ENCODE results near the gene KCNH2.

KCNH2 gene

DNA sequence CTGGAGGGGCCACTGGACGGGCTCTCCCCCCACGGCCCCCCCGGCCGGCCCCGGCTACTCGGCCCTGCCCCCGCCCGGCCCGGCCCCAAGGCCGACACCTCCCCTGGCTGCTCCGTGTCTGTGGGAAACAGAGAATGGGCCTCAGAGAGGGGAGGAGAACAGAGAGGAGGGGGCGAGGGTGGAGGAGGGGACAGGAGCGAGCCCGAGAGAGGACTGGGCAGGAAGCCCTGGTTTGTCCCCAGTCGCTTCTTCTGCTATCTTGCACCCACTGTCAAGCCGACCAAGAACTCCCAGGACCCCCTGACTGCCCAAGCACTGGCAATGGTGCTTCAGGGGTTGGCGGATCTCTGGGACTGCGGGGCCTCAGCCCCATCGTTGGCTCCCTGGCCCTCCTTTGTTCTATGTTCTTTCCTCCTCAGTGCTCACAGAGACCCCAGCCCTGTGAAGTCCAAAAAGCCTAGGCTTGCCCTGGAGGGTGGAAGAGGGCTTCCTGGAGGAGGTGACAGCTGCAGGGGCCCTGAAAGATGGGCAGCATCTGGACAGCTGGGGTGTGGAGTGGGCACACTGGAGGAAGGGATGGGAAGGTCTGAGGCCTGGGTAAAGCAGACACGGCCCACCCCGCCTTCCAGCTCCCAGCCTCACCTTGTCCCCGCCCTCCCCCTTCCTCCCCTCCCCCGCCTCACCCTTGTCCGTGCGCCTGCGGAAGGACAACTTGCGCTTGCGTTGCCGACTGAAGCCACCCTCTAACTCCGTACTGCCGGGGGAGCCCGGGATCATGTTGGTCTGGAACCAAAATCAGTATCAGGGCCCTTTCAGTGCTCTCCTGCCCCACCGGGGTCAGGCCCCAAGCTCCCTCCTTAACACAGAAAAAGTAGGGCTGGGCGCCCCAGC, 30.1 kb downstream of the KCNH2 start:
- no peak for DNase-seq (ENCODE audit: low spot score)

DNA sequence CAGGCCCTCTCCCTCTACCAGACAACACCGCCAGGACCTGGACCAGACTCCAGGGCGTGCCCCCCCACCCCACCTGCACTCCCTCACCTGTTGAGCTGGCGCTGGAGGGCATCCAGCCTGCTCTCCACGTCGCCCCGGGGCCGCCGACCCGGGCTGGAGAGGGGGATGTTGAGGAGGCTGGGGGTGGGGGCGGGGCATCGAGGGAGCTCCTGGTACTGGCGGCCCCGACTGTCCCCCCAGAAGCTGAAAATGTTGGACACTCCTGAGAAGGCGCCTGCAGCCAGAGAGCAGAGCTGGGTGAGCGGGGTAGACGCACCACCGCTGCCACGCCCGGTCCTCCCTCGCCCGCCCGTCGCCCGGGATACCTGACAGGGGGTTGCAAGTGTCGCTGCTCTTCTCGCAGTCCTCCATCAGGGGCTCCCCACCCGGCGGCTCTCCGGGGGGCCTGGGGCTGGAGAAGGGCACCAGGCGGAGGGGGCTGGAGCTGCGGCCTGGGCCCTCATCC, 30.8 kb downstream of the KCNH2 start:
- DNase-seq (ENCODE audit: low spot score) = no peak

GRCh38 chr7:150946421-150947240, 31.5 kb downstream of the KCNH2 start:
- DNase-seq (ENCODE audit: low spot score) = no peak

DNA sequence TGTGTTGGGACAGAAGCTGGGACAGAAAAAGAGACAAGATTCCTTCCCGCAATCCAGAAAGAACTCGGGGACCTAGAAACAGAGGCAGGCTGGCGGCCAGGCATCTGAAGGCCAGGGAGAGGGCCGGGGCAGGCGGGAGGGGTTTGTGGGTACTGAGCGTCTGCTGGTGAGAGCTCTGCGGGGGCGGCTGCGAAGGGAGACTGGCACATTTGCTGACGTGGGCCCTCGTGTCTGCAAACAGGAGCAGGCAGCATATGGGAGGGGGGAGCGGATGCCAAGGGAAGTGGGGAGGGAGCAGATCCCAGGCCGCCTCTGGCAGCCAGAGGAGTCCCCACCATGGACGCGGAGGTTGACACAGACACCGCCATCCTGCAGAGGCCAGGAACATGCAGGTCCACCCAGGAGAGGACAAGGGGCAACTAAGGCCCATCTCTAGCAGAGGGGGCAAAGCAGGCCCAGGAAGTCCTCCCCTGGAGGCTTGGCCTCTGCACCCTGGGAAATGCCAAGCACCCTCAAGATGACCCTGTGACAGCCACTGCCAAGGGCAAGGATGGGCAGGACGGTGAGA, 32.2 kb downstream of the KCNH2 start:
- DNase-seq (ENCODE audit: low spot score) = peak; percentile 73

GRCh38 chr7:150945171-150945852, 32.8 kb downstream of the KCNH2 start:
- no peak for DNase-seq (ENCODE audit: low spot score)

- no peak for DNase-seq (ENCODE audit: low spot score)
Observed at GRCh38 chr7:150944066-150945042, 33.8 kb downstream of the KCNH2 start.

DNA sequence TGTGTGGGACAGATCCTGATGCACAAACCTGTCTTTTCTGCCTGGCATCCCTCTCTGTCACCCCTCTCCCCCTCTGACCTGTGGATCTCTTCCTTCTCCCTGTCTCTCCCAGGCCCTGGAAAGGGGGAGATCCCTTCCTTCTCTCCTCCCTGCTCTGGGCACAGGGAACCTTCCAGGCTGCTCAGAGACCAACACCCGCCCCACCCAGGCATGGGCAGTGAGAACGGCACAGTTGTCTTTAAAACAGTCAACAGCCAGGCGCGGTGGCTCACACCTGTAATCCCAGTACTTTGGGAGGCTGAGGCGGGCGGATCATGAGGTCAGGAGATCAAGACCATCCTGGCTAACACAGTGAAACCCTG, 34.7 kb downstream of the KCNH2 start:
- DNase-seq (ENCODE audit: low spot score) = no peak

DNA sequence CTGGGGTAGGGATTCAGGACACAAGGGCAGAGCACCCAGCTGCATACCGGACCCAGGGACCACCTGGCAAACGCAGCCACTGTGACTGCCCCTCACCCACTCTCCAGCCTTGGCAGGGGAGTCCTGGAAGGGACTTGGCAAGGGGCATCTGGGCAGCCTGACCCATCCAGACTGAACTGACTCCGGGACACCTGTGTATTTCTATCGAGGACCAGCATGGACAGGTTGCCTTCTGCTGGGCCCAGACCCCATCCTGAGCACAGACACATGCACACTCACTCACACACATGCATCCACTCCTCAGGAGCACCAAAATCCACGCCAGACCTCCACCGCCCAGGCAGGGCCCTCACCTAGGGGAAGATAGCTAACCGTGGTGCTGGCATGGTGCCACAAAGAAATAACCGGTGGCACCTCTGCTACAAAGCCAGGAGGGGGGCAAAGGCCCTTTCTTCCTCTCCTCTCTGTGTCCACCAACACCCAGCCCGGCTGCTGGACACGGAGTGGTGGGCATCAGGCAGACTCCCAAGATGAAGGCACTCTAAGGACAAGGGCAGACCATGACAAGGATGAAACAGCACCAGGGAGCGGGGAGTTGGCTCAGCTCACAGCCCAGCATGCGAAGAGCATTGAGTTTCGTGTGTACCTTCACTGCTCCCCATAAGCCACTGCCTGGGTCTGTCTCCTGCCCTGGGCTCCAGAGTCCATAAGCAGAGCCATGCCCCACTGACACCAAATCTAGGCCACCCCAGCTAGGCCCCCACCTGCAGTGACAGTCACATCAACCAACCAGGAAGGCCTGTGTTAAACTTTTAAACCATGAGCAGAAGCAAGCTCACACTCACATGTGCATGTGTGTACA, 35.3 kb downstream of the KCNH2 start:
- no peak for DNase-seq (ENCODE audit: low spot score)

GRCh38 chr7:150942001-150942590, 36.0 kb downstream of the KCNH2 start:
- DNase-seq (ENCODE audit: low spot score) = no peak

DNA sequence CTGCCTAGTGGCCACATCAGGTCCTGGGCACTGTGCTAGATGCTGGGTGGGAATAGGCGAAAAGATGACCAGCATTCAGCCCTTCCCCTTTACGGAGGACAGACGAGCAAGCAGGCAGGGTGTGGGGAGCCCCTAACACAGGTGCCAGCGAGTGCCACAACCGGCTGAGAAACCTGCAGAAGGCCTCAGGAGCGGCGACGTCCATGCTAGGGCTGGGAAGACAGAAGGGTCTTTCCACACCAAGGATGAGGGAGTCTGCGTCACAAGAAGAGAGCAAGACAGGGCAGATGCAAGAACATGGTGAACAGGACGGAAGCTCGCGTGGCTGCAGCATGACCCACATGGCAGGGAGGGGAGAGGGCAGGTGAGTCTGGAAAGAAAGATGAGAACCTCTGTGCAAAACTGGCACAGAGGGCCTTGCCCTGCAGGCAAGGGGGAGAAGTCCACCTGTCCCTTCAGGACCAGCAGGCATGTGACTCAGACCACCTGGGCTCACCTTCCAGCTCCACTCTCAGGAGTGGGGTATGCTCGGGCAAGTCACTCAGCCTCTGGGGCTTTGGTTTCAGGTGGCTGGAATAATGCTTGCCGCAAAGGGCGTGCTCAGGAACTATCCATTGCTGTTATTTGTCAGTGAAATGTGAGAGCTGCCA, 36.6 kb downstream of the KCNH2 start:
- no peak for DNase-seq (ENCODE audit: low spot score)

- DNase-seq (ENCODE audit: low spot score) = no peak
Observed at GRCh38 chr7:150940431-150941102, 37.6 kb downstream of the KCNH2 start.

- no peak for DNase-seq (ENCODE audit: low spot score)
Observed at GRCh38 chr7:150939466-150939865, 38.7 kb downstream of the KCNH2 start.

DNA sequence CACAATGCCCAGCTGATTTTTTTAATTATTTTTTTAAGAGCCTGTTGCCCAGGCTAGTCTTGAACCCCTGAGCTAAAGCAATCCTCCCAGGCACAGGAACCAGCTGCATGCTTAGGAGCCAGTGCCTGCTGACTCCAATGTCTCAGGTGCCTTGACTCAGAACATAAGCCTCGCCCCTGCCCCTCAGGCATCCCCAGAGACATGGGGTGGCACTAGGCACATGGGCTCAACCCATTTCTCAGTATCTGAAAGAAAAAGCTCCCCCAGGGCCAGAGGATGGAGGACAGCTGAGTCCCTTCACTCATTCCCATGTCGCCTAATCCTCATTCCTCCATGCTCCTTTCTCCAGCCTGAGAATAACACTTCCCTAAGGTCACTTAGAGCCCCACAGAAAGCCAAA, 39.1 kb downstream of the KCNH2 start:
- DNase-seq (ENCODE audit: low spot score) = no peak

DNA sequence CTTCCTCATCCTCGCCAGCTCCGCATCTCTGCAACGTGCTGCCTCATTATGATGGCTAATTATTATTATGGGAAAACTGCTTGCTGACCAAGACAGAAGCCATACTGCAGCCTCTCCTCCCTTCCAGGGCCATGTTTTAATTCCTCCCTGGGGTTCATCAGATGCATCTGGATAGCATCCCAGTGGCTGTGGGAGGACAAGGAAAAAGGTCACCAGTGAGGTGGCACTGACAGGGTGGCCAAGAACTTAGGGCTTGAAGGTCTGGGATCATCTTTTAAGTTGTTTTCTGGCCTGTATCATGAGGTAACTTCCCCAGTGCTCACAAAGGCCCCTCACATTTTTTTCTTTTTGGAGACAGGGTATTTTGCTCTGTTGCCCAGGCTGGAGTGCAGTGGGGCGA, 39.6 kb downstream of the KCNH2 start:
- DNase-seq (ENCODE audit: low spot score) = no peak

- DNase-seq (ENCODE audit: low spot score) = no peak
Observed at GRCh38 chr7:150937848-150938561, 40.1 kb downstream of the KCNH2 start.

DNA sequence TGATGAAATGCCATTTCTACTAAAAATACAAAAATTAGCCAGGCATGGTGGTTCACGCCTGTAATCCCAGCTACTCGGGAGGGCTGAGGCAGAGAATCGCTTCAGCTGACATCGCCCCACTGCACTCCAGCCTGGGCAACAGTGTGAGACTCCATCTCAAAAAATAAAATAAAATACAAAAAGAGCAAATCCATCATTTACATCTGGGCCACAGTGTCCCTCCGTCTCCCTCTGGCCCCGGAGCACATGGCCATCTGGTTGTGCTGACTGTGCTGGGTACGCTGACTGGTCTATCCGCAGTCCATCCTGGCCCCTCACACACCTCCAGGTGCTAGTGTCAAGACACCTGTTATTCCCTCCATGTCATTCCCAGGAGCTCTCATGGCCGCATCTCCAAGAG, 42.1 kb downstream of the KCNH2 start:
- DNase-seq (ENCODE audit: low spot score) = no peak

- DNase-seq (ENCODE audit: low spot score) = no peak
Observed at GRCh38 chr7:150935149-150935548, 43.0 kb downstream of the KCNH2 start.

Data from Ammon's horn (tissue), 1 donor.